Measurements from ENCODE around the gene SLC12A7. TPM values are rescaled to one million over a fixed set of nuclear protein-coding genes. Genes with fewer than 3 reads are reported as not detected.

SLC12A7 gene
- total RNA-seq, 1 experiment from 2014 or later: 30.8 TPM

GRCh38 chr5:1035421-1036405 is 76.2 kb downstream of the SLC12A7 start:
- no peak overlapping the region for H2BK5ac ChIP-seq (ENCODE audit: insufficient read length, low read length)
- no peak overlapping the region for H3K4ac ChIP-seq (ENCODE audit: low read depth, low read length)
- WGBS (ENCODE audit: extremely low coverage, insufficient read length, low lambda C conversion rate): no CpG with 5 or more reads among the region's 25 CpGs
- no peak overlapping the region for H3K23ac ChIP-seq (ENCODE audit: insufficient read length, low read depth, low read length)
- TF ChIP-seq CTCF (conservative IDR thresholded peaks at IDR 0.05): no peak
- H4K91ac ChIP-seq (ENCODE audit: insufficient read length, low read depth, low read length): no peak overlapping the region
- H3T11ph ChIP-seq (ENCODE audit: low read length): no peak overlapping the region
- H4K5ac ChIP-seq (ENCODE audit: insufficient read length, low read depth, low read length): no peak overlapping the region
- no peak for DNase-seq
- no peaks in the 10 kb centered on the region for H3K79me2 ChIP-seq (ENCODE audit: insufficient read depth, low read length)
- no peak overlapping the region for H3K27ac Mint-ChIP-seq
- H3K9me3 Mint-ChIP-seq: peaks cover 9% of the 10 kb centered on the region in 2 experiments; a peak in 3 of 5 replicates
- no peak overlapping the region for H2BK15ac ChIP-seq (ENCODE audit: low read depth, low read length)
- no peaks in the 10 kb centered on the region for H3K27me3 ChIP-seq (ENCODE audit: insufficient read depth, low read length)
- no peak overlapping the region for H3K9ac ChIP-seq (ENCODE audit: extremely low read depth, insufficient read length, low read length)
- H4K8ac ChIP-seq (replicated peaks; ENCODE audit: insufficient read length, low read depth, low read length): no peak overlapping the region
- H4K20me1 ChIP-seq (ENCODE audit: control insufficient read depth, insufficient read depth, insufficient read length): no peaks in the 10 kb centered on the region
- H3K4me3 Mint-ChIP-seq: no peak overlapping the region
- H3K4me1 Mint-ChIP-seq: peaks cover 6 to 9% of the 10 kb centered on the region in 2 experiments; a peak in 3 of 4 replicates
- H3K79me1 ChIP-seq (ENCODE audit: insufficient read depth, low read depth, low read length, poor library complexity, severe bottlenecking): no peaks in the 10 kb centered on the region
- peaks cover 2% of the 10 kb centered on the region; the same call in 1 of the 2 replicates for H3K27me3 Mint-ChIP-seq (ENCODE audit: low read depth)
- no peak overlapping the region for H2BK12ac ChIP-seq (ENCODE audit: insufficient read length, low read depth, low read length)
- H3K56ac ChIP-seq (ENCODE audit: insufficient read length, low read depth, low read length): no peak overlapping the region
- H3K23me2 ChIP-seq (ENCODE audit: insufficient read length, low read depth, low read length, poor library complexity, severe bottlenecking): no peaks in the 10 kb centered on the region
- peaks cover 9 to 17% (median 10%) of the 10 kb centered on the region in 3 experiments for H3K36me3 Mint-ChIP-seq (ENCODE audit: insufficient read depth in 1 of 3, low read depth in 3 of 3)
- H3K14ac ChIP-seq (ENCODE audit: insufficient read depth, low read length): no peak overlapping the region
- H2AFZ ChIP-seq (ENCODE audit: low read length): no peak overlapping the region
- H3K4me1 ChIP-seq (ENCODE audit: insufficient read depth, low read length): no peaks in the 10 kb centered on the region
- H3K9me3 ChIP-seq (ENCODE audit: control insufficient read depth, low read depth, low read length): no peaks in the 10 kb centered on the region
- H2BK20ac ChIP-seq (ENCODE audit: low read depth, low read length, poor library complexity, severe bottlenecking): no peak overlapping the region
- H3K27ac ChIP-seq (ENCODE audit: insufficient read length, low read depth, low read length): no peak overlapping the region
- no peak overlapping the region for H3K4me2 ChIP-seq (ENCODE audit: insufficient read depth, insufficient read length, low read length)
- no peak overlapping the region for H2BK120ac ChIP-seq (ENCODE audit: low read depth, low read length, poor library complexity, severe bottlenecking)
- no peak overlapping the region for H3K18ac ChIP-seq (ENCODE audit: insufficient read length, low read depth, low read length)
- no peak overlapping the region for H2AK5ac ChIP-seq (ENCODE audit: insufficient read length, low read length)

Measured in H9 (cell line).